ENCODE data around the gene SLC22A13. TPM values are rescaled to one million over a fixed set of nuclear protein-coding genes. Genes with fewer than 3 reads are reported as not detected.

The SLC22A13 gene
- total and polyA plus RNA-seq, 2 of the 4 experiments (the other 2 are of a cell fraction) = under 0.01 to 0.22 TPM

- Histone ChIP-seq H3K56ac (ENCODE audit: extremely low read depth, insufficient read depth, low read length) (no peak overlapping the region), H3K36me3 (ENCODE audit: control insufficient read depth, insufficient read depth, low read length) (peaks cover 2% of the 10 kb centered on the region; the same call in 1 of the 2 replicates), H3K14ac (replicated peaks; ENCODE audit: low read depth, low read length) (no peak overlapping the region), H4K5ac (ENCODE audit: low read depth, low read length) (no peak overlapping the region), H3K23ac (ENCODE audit: low read depth, low read length) (no peak overlapping the region), H3K4me3 (ENCODE audit: insufficient read depth, low read depth, low read length) (no peak overlapping the region), H2AK5ac (ENCODE audit: low read depth, low read length) (no peak overlapping the region), H2BK15ac (ENCODE audit: low read depth, low read length) (no peak overlapping the region), H3K27me3 (ENCODE audit: control insufficient read depth, insufficient read depth, low read length) (no peaks in the 10 kb centered on the region), H3K4ac (ENCODE audit: low read depth, low read length) (no peak overlapping the region), H4K91ac (ENCODE audit: insufficient read depth, low read depth, low read length) (no peak overlapping the region), H3K18ac (ENCODE audit: low read depth, low read length) (no peak overlapping the region), H3K4me1 (ENCODE audit: control insufficient read depth, insufficient read depth, low read length) (no peaks in the 10 kb centered on the region; the same call in 1 of the 2 replicates), H2BK120ac (ENCODE audit: low read depth, low read length) (no peak overlapping the region), H2AK9ac (replicated peaks; ENCODE audit: low read depth, low read length, poor library complexity) (no peak overlapping the region), H4K20me1 (ENCODE audit: insufficient read depth, low read length) (no peaks in the 10 kb centered on the region), H3K4me2 (ENCODE audit: low read depth, low read length) (no peak overlapping the region), H2AFZ (replicated peaks; ENCODE audit: low read length, poor library complexity) (no peak overlapping the region), H2BK20ac (ENCODE audit: low read depth, low read length) (no peak overlapping the region), H3K27ac (ENCODE audit: insufficient read depth, low read length) (no peak overlapping the region), H3K9ac (ENCODE audit: low read depth, low read length) (no peak overlapping the region), H2BK5ac (ENCODE audit: low read depth, low read length, poor library complexity, severe bottlenecking) (no peak overlapping the region), H3K79me1 (ENCODE audit: low read depth in 1 of 2, low read length in 2 of 2) (no peaks in the 10 kb centered on the region), H4K8ac (ENCODE audit: low read depth in 2 of 2, low read length in 2 of 2) (no peak overlapping the region), H3K9me3 (ENCODE audit: control insufficient read depth, insufficient read depth, low read length) (no peaks in the 10 kb centered on the region), H3K9me1 (ENCODE audit: insufficient read depth, low read length) (peaks cover 6% of the 10 kb centered on the region; the same call in 1 of the 2 replicates)
- intact Hi-C loops (cut with micrococcal nuclease) (no loop called here), in situ Hi-C loops (cut with MboI; ENCODE audit: low sequenced_read_pairs) (no loop called here), dilution Hi-C loops (cut with HindIII; ENCODE audit: low sequenced_read_pairs, unreplicated experiment) (no loop called here)
- TF ChIP-seq USF2 (IDR thresholded peaks at IDR 0.05; ENCODE audit: low read depth, low read length) = no peak
- TF ChIP-seq MAFK (IDR thresholded peaks at IDR 0.05; ENCODE audit: low read depth, low read length) = peak; percentile 95
- POLR2A ChIA-PET (ENCODE audit: unreplicated experiment) = no interaction called here
- CTCF ChIA-PET = interaction anchor here (0.6 kb wide), 1 partner anchor 108 kb away, joined by 3 read pairs; no protein-coding TSS in a partner anchor
- BruUV-seq (replicated peaks) = no TSS peak
- DNase-seq = no peak
- WGBS, 2 experiments (ENCODE audit: extremely low coverage in 2 of 2, insufficient read length in 1 of 2) = 100% methylated on average over 1 of the region's 5 CpGs; no CpG with 5 or more reads in 1 of the 2 experiments
- ATAC-seq (ENCODE audit: low read depth) = no peak
These were observed 5.9 kb downstream of the SLC22A13 start for GRCh38 chr3:38271553-38271952.

Data from IMR-90 (cell line).